Esophagus squamous epithelium (tissue), 4 donors: ENCODE results near the gene AADAT.

Experiments used
- CTCF ChIP-seq, 6 experiments: fragments of 450-650 bp in 4 of 6; fragments of 200-600 bp in 2 of 6; sonication (generic) in 2 of 6; IDR thresholded peaks; one replicate each; pipeline ENCODE4 v1.5.1; 2016 to 2019; ENCODE audit warnings: antibody characterized with exemption in 6 of 6, mild to moderate bottlenecking in 4 of 6, moderate library complexity in 4 of 6
- POLR2A ChIP-seq, 4 donors: fragments of 450-650 bp; IDR thresholded peaks; one replicate each; pipeline ENCODE4 v1.6.1; 2017; ENCODE audit warnings: antibody characterized with exemption in 4 of 4, mild to moderate bottlenecking in 4 of 4, moderate library complexity in 3 of 4

- TF ChIP-seq POLR2A (IDR thresholded peaks at IDR 0.05) (no peak), CTCF (IDR thresholded peaks at IDR 0.05) (no peak)
These were observed 74.5 kb downstream of the AADAT start for GRCh38 chr4:170015285-170015684.
